Fibroblast of gingiva (primary cell): ENCODE data around the gene NUDT8.
"Not testable (repeated sequence)": the region's sequence is repeated elsewhere in the genome, so short reads cannot be mapped to it uniquely, and the experiment has no call there.

Experiments
- DNase-seq: peaks from one replicate; pipeline ENCODE4 v3.0.0-alpha.2; 2011; ENCODE audit warnings: low read depth

Gene NUDT8

GRCh38 chr11:67627812-67628624, 1.7 kb downstream of the NUDT8 start:
- no peak for DNase-seq

- no peak for DNase-seq
These were observed 2.3 kb downstream of the NUDT8 start for GRCh38 chr11:67627441-67627811.

GRCh38 chr11:67626970-67627369, 2.8 kb downstream of the NUDT8 start:
- DNase-seq: no peak

GRCh38 chr11:67626131-67626833, 3.5 kb downstream of the NUDT8 start:
- DNase-seq: not testable (repeated sequence)

GRCh38 chr11:67623795-67624194, 5.9 kb downstream of the NUDT8 start:
- not testable (repeated sequence) for DNase-seq

GRCh38 chr11:67622905-67623304, 6.8 kb downstream of the NUDT8 start:
- not testable (repeated sequence) for DNase-seq

GRCh38 chr11:67621928-67622327, 7.8 kb downstream of the NUDT8 start:
- not testable (repeated sequence) for DNase-seq

- DNase-seq: not testable (repeated sequence)
These were observed 9.1 kb downstream of the NUDT8 start for GRCh38 chr11:67620621-67621020.

- DNase-seq: not testable (repeated sequence)
These were observed 9.8 kb downstream of the NUDT8 start for GRCh38 chr11:67619683-67620618.

GRCh38 chr11:67618901-67619659, 10.7 kb downstream of the NUDT8 start:
- DNase-seq: not testable (repeated sequence)

GRCh38 chr11:67617243-67617953, 12.3 kb downstream of the NUDT8 start:
- DNase-seq: no peak

GRCh38 chr11:67616431-67617242, 13.1 kb downstream of the NUDT8 start:
- no peak for DNase-seq

GRCh38 chr11:67615728-67616430, 13.9 kb downstream of the NUDT8 start:
- no peak for DNase-seq

GRCh38 chr11:67614730-67615714, 14.7 kb downstream of the NUDT8 start:
- DNase-seq: no peak

- peak; percentile 20 for DNase-seq
These were observed 15.6 kb downstream of the NUDT8 start for GRCh38 chr11:67613960-67614715.

- no peak for DNase-seq
These were observed 16.3 kb downstream of the NUDT8 start for GRCh38 chr11:67613313-67613959.

- no peak for DNase-seq
These were observed 17.0 kb downstream of the NUDT8 start for GRCh38 chr11:67612751-67613150.
